IPS-18c (cell line): ENCODE data around the gene SLC29A2.
"Not testable (repeated sequence)": the region's sequence is repeated elsewhere in the genome, so short reads cannot be mapped to it uniquely, and the experiment has no call there.

Experiments used
- H3K4me3 ChIP-seq: 2 replicates; pipeline ENCODE4 v1.7.0; 2013; ENCODE audit warnings: low read depth, mild to moderate bottlenecking, low read length, moderate library complexity; ENCODE audit not compliant: insufficient read depth
- H3K9me3 ChIP-seq: one replicate; pipeline ENCODE4 v1.6.1; 2013; ENCODE audit warnings: mild to moderate bottlenecking, low read length, moderate library complexity; ENCODE audit not compliant: control insufficient read depth, insufficient read depth

Gene SLC29A2

DNA sequence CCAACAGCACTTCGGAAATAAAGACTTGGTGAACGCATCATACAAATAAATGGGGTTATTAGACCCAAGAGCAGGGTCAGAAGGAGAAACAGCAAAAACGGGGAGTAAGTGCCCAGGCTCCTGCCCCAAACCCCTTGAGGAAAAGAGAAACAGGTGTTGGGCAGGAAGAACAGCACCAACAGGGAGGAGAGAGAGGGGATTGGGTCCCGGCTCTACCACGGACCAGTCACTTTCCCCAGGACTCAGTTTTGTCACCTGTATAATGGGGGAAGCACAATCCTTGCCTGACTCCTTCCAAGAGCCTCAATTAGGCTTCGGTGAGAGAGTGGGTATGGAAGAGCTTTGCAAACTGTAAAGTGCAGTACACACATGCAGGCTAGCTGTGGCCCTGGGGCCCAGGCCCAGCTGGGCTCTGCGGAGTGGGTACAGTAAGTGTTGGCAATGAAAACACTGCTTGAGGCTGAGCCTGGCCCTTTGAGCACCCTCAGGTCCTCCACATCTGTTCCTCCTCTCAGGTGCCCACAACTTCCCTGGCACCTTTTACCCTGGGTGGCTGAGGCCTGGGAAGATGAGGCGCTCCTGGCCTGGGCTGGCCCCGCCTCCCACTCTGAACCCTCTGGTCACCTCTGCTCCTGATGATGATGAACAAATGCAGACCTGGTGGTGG lies 8.9 kb downstream of the SLC29A2 start:
- Histone ChIP-seq H3K4me3 (no peak overlapping the region), H3K9me3 (no peaks in the 10 kb centered on the region)

DNA sequence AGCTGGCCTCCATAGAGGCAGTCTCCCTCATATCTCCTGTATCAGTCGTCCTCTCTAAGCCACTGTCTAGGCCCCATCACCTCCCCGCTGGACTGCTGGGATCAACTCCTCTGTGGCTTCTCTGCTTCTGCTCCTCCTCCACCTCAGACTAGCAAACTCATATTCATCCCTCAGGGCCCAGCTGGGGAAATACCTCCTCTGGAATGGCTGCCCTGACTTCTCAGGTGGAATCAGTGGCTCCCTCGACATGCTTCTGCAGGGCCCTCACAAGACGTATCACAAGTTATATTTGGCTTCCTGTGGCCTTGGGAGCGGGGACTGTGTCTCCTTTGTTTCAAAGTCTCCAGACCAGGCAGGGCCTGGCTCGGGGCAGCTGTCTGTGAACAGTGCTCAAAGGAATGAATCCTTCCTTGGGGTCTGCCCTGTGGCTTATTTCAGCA lies 10.0 kb downstream of the SLC29A2 start:
- Histone ChIP-seq H3K9me3 (no peaks in the 10 kb centered on the region), H3K4me3 (no peak overlapping the region)

DNA sequence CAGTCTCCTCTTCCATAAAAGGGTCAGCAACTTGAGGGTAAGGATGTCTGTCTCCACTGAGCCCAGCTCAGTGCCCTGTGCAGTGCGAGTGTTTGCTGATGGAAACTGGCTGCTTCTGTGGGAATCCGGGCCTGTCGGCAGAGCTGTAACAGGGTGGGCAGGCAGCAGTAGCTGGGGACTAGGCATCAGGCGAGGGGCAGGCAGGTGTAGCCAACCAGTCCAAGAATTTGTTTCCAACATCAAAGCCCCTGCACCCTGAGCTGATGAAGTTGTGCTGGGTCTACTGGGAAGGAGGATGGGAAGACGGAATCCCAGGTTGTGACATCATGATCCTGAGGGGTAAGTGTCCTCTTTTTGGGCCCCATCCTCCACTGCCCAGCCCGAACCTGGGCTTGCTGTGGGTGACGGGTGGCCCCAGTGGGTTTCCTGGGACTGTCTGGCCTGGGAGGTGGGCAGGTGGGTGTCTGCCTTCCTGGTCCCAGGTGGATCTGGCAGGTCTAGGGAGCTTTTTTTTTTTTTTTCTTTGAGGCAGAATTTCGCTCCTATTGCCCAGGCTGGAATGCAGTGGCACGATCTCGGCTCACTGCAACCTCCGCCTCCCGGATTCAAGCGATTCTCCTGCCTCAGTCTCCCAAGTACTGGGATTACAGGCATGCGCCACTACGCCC lies 11.0 kb downstream of the SLC29A2 start:
- Histone ChIP-seq H3K9me3 (no peaks in the 10 kb centered on the region), H3K4me3 (no peak overlapping the region)

DNA sequence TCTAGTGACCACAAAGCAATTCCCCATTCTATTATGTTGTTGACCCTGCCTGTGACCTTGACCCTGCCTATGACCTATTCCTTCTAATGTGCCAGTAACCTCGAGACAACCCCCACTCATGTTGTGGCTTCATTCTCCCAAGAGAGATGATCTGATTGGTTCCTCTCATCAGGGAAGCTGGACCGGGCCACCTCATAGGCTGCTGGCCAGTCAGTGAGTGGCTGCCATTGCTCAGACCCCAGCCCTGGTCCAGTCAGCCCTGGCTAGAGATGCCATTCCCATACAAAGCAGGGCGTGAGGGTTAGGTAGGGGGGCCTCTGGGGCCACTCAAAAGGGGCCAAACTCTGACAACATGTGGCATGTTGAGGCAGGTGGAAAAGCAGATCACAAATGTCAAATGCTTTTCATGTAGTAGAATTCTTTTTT lies 11.9 kb downstream of the SLC29A2 start:
- Histone ChIP-seq H3K4me3 (no peak overlapping the region), H3K9me3 (no peaks in the 10 kb centered on the region)

DNA sequence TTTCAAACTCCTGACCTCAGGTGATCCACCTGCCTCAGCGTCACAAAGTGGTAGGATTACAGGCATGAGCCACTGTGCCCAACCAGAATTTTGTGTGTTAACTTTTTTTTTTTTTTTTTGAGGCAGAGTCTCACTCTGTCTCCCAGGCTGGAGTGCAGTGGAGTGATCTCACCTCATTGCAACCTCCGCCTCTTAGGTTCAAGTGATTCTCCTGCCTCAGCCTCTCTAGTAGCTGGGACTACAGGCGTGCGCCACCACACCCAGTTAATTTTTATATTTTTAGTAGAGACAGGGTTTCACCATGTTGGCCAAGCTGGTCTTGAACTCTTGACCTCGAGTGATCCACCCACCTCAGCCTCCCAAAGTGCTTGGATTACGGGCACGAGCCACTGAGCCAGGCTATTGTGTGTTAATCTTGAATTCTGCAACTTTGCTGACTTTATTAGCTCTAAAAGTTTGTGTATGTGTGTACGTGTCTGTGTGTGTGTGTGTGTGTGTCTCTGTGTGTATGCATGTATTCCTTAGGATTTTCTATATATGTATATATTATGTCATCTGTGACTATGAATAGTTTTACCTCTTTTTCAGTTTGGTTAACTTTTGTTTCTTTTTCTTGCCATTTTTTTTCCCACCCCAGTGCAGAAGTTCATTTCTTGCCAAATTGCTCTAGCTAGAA lies 20.9 kb downstream of the SLC29A2 start:
- H3K4me3 ChIP-seq, H3K9me3 ChIP-seq: not testable (repeated sequence)

DNA sequence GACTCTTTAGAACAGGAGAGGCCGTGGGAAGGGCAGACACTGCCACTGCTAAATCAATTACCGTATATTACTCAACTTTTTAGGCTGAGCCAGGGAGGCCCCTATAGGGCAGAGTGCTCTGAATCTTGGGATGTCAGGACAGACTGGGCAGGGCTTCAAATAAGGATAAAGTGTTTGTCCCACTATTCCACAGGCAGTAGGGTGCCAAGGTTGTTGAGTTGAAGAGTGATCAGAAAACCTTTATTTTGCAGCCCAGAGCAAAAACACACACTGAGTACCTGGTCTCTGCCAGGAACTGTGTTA lies 22.5 kb downstream of the SLC29A2 start:
- Histone ChIP-seq H3K4me3 (no peak overlapping the region), H3K9me3 (no peaks in the 10 kb centered on the region)

DNA sequence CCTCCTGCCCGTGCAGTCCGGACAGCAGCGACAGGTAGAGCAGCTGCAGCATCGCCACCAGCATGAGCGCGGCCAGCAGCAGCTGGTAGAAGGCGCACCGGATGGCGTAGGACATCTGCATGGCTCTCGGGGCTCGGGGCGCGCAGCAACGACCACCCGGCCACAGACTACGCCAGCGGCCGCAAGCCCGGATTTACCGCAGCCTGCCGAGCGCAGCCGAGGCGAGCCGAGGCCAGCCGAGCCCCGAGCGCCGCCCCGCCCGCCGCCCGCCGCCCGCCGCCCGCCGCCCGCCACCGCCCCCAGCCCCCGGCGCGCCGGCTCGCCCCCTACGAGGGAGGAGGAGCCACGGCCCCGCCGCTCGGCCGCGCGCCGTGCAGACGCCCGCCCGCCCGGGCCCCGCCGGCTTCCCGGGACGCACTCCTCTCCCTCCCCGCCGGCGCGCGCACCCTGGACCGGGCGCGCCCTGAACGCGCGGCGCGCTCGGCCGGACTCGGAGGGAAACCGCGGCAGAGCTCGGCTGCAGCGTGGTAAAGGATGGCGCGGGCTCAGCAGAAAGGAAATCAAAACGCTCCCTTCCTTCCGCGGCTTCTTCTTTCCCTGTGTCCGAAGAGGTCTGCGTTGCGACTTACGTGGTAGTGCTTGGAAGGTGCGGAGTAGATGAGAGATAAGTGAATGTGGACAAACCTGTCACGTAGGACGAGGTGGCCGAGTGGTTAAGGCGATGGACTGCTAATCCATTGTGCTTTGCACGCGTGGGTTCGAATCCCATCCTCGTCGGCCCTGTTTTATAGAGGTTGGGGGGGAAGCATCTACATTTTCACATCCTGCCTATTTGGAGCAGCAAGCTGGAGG lies 23.9 kb downstream of the SLC29A2 start, which contains the start of gene B4GAT1:
Gene B4GAT1, minus strand, starts transcription at position 205 of the 852 bp plus-strand sequence. Its CDS starts 84 bp downstream, at position 121.
- Histone ChIP-seq H3K4me3 (peak within 1 kb of the TSS; percentile 83), H3K9me3 (no peaks in the 10 kb centered on the region)

DNA sequence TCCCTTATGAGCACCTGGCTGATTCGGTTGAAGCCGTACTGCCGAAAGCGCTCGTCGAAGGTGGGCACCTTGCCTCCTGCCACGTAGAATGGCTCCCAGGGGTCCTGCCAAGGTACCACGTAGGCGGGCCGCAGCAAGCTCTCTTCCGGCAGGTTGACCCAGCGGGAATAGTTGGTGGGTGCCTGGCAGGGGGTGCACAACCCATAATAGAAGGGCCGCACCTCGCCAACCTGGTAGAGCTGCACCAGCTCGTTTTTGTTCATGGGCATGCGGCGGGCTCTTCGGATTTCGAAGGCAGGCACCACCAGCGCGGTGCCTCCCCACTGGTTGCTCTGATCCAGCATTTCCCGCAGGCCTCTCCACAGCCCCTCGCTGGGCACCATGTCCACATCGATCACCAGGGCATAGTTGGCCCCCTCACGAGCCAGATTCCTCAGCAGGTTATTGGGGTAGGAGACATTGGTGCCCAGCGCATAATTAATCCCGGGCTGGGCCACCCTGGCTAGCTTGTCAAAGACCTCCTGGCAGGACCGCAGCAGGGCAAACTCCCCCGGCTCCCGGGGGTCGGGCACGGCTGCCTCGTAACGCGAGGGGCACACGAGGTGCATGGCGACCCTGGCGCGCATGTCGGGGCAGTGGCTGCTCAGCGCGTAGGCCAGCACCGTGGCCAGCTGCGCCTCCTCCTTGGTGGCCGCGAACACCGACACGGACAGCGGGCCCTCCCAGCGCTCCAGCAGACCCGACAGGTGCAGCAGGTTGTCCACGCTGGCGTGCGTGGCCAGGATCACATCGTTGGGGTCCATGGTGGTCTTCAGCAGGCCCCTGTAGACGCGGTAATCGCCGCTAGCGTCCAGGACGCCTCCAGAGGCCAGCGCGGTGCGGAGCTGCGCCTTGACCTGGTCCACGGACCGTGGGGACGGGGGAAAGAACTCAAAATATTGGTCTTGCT lies 24.8 kb downstream of the SLC29A2 start:
- H3K9me3 ChIP-seq: no peaks in the 10 kb centered on the region
- H3K4me3 ChIP-seq: peak overlapping the region; percentile 83

DNA sequence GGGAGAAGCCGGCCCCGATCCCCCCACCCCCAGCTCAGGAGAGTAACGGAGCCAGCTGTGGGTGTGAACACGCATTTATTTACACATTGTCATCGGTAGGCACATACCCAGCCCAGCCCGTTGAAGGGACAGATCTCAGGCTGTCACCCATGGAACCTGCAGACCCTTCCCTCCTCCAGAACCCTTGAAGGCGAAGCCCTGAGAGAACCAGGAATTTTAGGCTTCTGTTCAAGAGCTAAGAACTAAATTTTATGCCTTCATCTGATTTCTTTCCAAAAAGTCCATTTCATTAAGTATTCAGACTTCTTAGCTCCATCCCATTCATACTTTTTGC lies 26.3 kb downstream of the SLC29A2 start:
- Histone ChIP-seq H3K4me3 (peak overlapping the region; percentile 99), H3K9me3 (no peaks in the 10 kb centered on the region)

DNA sequence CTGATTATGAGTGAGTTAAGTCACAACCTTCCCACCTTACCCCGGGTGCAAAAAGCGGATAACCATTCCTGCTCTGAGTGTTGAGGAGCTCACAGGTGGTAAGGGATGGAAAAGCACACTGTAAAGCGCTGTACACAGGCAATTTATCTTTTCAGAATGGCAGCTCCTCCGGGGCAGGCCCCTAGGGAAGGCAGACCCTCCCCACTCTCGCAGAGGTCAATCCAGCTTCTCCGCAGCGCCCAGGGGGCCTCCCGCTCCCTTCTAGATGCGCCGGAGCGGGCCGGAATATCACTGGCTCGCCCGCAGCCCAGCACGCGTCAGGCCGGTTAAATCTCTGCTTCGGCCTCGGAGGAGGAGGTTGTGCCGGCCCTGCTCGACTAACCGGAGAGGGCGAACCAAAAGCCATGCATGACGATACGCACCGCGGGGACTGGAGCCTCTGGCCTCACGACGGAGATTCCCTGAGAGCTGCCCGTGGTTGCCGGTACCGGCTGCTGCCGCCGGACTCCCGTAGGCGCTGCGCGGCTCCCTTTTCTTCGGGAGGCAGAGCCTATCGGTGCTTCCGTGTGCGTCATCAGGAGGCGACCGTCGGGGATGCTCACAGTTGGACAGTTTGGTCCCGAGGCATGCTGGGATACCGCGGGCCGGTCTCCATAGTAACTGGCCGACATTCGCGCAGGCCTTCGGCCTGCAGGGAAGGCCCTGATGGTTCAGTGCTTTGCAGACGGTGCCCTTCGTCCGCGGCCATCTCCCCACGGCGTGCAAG lies 26.8 kb downstream of the SLC29A2 start, which contains the start of gene BRMS1:
Gene BRMS1, minus strand, starts transcription at position 555 of the 766 bp plus-strand sequence. CDS start 2,870 bp downstream, outside the sequence.
- Histone ChIP-seq H3K4me3 (peak within 1 kb of the TSS; percentile 99), H3K9me3 (no peaks in the 10 kb centered on the region)

DNA sequence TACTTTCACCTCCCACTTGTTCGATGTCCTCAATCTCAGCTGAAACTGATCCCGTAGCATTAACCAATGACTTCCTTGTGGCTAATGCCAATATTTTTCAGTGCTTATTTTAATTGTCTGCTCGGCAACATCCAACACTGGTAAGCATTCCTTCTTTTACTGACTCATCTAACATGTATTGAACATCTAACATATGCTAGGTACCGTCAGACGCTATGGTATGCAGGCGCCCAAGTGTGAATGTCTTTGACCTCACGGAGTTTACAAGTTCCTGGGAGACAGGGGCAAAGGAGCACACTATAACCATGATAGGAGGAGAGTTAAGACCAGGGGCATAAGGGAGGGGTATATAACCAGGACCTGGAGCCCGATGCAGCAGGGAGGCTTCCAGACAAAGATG lies 28.4 kb downstream of the SLC29A2 start:
- Histone ChIP-seq H3K9me3 (no peaks in the 10 kb centered on the region), H3K4me3 (no peak overlapping the region)

DNA sequence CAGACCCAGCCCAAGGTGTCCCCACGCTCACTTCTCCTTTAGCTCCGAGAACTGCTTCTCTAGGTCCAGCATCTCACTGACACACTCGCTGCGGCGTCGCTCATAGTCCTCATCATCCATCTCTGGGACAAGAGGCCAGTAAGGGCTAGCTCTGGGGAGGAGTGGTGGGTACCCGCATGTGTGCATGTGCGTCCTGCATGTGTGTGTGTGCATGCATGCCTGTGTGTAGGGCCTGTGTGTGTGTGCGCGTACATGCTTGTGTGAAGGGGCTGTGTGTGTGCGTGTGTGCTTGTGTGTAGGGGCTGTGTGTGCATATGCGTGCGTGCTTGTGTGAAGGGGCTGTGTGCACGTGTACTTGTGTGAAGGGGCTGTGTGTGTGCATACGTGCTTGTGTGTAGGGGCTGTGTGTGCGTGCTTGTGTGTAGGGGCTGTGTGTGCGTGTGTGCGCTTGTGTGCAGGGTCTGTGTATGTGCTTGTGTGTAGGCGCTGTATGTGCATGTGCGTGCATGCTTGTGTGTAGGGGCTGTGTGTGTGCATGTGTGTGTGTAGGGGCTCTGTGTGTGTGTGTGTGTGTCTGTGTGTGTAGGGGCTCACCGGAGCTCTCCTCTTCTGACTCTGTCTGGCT lies 29.9 kb downstream of the SLC29A2 start:
- Histone ChIP-seq H3K4me3 (no peak overlapping the region), H3K9me3 (no peaks in the 10 kb centered on the region)

DNA sequence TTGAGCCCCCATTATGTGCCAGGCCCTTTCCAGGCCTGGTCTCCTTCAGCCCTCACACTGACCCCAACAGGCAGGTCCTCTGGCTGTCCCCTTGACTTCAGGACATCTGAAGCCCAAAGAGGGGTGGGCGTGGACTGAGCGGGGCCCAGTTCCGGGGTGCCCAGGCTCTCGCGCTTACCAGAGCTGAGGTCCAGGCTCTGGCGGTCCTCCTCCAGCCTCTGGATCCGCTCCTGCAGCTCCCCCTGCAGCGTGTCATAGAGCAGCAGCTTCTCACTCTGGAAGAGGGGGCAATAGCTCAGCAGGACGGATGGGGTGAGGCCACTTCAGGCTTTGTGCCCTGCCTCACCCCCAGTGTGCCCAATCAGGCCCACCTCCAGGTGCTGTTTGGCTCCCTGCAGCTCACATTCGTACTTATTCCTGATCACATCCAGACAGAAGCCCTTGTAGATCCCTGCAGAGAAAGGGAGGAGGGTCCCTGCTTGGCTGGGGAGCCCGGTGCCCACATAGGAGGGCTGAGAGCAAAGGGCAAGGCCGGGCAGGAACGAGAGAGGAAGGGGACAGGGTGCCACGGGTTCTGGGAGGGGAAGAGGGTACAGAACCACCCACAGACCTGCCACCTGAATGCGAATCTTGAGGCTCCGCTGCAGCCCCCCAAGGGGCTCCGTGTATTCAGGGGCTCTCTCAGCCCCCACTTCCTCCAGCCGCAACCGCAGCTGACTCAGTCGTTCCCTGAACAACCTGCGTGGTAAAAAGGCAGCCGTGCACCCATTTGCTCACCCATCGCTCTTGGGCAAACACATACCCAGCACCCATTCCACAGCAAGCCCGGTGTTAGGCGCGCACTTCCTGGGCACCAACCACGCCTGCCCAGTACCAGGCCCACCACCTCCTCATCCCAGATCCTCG lies 30.7 kb downstream of the SLC29A2 start:
- H3K9me3 ChIP-seq: no peaks in the 10 kb centered on the region
- no peak overlapping the region for H3K4me3 ChIP-seq

DNA sequence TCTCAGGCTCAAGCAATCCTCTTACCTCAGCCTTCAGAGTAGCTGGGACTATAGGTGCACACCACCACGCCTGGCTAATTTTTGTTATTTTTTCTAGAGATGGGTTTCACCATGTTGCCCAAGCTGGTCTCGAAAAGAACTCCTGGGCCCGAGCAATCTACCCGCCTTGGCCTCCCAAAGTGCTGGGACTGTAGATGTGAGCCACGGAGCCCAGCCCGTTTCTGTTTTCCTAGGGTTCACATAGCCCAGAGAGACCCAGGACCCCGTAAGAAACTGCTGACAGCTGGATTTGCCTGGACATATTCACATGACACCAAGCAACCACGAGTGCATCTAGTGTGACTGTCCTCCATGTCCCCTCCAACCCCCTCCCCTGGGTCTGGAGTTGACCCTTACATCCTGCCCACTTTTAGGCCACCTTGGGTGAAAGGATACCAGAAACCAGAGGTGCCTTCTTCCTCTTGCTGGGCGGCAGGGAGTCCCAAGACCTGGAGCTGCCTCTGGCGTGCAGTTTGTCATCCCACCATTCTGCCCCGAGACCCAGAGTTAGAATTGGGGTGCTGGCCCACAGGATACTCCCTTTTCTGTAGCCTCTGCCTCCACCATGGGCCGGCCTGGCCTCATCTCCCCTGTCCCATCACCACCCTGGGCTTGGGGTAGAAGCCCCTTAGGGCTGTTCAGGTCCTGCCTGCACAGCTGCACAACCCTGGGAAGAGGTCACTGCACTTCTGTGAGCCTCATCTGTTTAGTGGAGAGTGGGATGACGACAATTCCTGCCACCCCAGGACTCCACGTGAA lies 31.7 kb downstream of the SLC29A2 start:
- Histone ChIP-seq H3K9me3 (peaks cover 2% of the 10 kb centered on the region), H3K4me3 (no peak overlapping the region)
